ENCODE measurements around the gene INPP5B.

DNA sequence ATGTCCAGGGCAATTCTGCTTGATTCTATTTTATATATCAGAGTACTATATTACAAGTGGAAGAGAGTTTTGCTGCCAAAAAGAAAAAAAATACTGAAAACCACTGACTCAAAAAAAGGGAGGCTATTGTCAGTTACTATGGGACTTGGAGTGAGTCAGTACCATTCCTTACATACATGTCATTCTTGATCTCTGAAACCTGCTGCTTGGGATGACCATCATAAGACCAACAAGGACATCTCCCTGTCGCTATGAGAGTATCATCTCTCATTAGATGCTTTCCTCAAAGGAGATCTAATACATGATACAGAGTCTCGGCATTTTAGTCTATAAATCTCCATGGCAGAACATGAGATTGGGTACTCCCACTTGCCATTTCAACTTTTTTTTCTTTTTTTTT is 11.8 kb upstream of the INPP5B start:
- TF ChIP-seq NFRKB (IDR thresholded peaks at IDR 0.05) (no peak), ARNT (IDR thresholded peaks at IDR 0.05) (no peak), BHLHE40 (IDR thresholded peaks at IDR 0.05; ENCODE audit: borderline replicate concordance) (no peak), CTBP1 (IDR thresholded peaks at IDR 0.05; ENCODE audit: borderline replicate concordance) (no peak), TARDBP (IDR thresholded peaks at IDR 0.05) (no peak), FOXM1 (IDR thresholded peaks at IDR 0.05; ENCODE audit: borderline replicate concordance) (no peak), L3MBTL2 (conservative IDR thresholded peaks at IDR 0.05) (no peak), SP1 (IDR thresholded peaks at IDR 0.05) (no peak), SUZ12 (IDR thresholded peaks at IDR 0.05) (no peak)
- TF ChIP-seq, protein P1, sequence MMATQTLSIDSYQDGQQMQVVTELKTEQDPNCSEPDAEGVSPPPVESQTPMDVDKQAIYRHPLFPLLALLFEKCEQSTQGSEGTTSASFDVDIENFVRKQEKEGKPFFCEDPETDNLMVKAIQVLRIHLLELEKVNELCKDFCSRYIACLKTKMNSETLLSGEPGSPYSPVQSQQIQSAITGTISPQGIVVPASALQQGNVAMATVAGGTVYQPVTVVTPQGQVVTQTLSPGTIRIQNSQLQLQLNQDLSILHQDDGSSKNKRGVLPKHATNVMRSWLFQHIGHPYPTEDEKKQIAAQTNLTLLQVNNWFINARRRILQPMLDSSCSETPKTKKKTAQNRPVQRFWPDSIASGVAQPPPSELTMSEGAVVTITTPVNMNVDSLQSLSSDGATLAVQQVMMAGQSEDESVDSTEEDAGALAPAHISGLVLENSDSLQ (IDR thresholded peaks at IDR 0.05): no peak
